Thymus (tissue), 11 donors: ENCODE measurements around the gene CLIP2. TPM values are rescaled to one million over a fixed set of nuclear protein-coding genes. Genes with fewer than 3 reads are reported as not detected.

ENCODE experiments used
- DNase-seq, 9 donors: peaks; one replicate each; pipeline ENCODE4 v3.0.0-alpha.2; 2013; ENCODE audit warnings: low spot score in 9 of 9, low read depth in 6 of 9, missing footprints in 1 of 9
- H3K27ac ChIP-seq, 2 donors: one replicate each; pipeline ENCODE4 v1.5.1; 2013; ENCODE audit warnings: control low read depth in 1 of 2, low read depth in 1 of 2, low read length in 1 of 2, mild to moderate bottlenecking in 1 of 2, moderate library complexity in 1 of 2
- H3K27me3 ChIP-seq, 2 donors: one replicate each; pipeline ENCODE4 v1.5.1; 2013; ENCODE audit warnings: low read length in 1 of 2; ENCODE audit not compliant: control insufficient read depth in 2 of 2, insufficient read depth in 1 of 2
- H3K36me3 ChIP-seq, 2 donors: one replicate each; pipeline ENCODE4 v1.5.1; 2013; ENCODE audit warnings: low read length in 1 of 2, mild to moderate bottlenecking in 1 of 2, moderate library complexity in 1 of 2; ENCODE audit not compliant: control insufficient read depth in 2 of 2, insufficient read depth in 2 of 2
- H3K4me1 ChIP-seq, 2 donors: one replicate each; pipeline ENCODE4 v1.5.1; 2013; ENCODE audit warnings: low read length in 2 of 2; ENCODE audit not compliant: control insufficient read depth in 2 of 2, insufficient read depth in 2 of 2
- H3K4me3 ChIP-seq, 2 donors: one replicate each; pipeline ENCODE4 v1.5.1; 2013; ENCODE audit warnings: low read length in 2 of 2, control low read depth in 1 of 2, mild to moderate bottlenecking in 1 of 2
- H3K9me3 ChIP-seq, 2 donors: one replicate each; pipeline ENCODE4 v1.5.1; 2013; ENCODE audit warnings: low read length in 1 of 2, mild to moderate bottlenecking in 1 of 2; ENCODE audit not compliant: control insufficient read depth in 2 of 2, insufficient read depth in 1 of 2
- WGBS: extraction: QIAGEN DNeasy Blood & Tissue Kit; methylation state at CpG from one replicate; pipeline ENCODE4 v1.1.7; 2013; 5-methylcytosine and 5-hydroxymethylcytosine counted together
- polyA plus RNA-seq: library from polyadenylated mRNA; stranded (reverse); fragments of 200-250 nt; gene quantifications from one replicate; pipeline ENCODE4 v1.2.3, GENCODE V29; 2013
- total RNA-seq: library from RNA; stranded (reverse); fragments of 120-200 nt; gene quantifications from one replicate; pipeline ENCODE4 v1.2.4, GENCODE V29; 2013
- donor health status: healthy.

Gene CLIP2
- total and polyA plus RNA-seq, 2 donors, result 5.2 to 5.6 TPM

DNA sequence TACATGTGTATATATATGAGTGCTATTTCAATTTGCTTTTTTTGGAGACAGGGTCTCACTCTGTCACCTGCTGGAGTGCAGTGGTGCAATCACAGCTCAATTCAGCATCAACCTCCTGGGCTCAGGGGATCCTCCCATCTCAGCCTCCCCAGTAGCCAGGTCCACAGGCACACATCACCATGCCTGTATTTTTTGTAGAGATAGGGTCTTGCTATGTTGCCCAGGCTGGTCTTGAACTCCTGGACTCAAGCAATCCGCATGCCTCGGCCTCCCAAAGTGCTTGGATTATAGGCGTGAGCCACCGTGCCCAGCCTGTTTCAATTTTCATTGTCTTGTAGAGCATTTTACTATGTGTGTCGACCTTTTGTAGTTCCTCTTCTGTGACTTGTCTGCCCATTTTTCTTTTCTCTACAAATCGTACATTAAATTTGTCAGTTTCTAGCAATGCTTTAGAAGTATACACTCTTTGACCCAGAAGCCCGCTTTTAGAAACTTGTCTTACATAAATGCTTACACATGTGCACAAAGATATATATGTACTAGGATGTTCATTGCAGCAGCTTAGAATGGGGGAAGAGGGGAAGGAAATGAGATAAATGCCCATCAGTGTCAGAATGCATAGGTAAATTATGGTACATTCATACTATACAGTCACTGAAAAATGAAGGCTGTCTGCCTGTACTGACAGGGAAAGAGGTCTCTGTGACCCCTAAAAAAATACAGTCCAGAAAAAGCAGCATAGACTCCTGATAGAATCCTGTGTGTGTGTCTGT lies 22.8 kb upstream of the CLIP2 start:
- DNase-seq, result no peak
- WGBS, result 75% methylated on average over 7 of the region's 7 CpGs
- Histone ChIP-seq H3K9me3 (no peaks in the 10 kb centered on the region), H3K27me3 (peaks cover 0 to 2% of the 10 kb centered on the region in 2 donors), H3K36me3 (no peaks in the 10 kb centered on the region), H3K27ac (no peak overlapping the region), H3K4me1 (peaks cover 3 to 11% of the 10 kb centered on the region in 2 donors), H3K4me3 (no peak overlapping the region)

- H3K36me3 ChIP-seq, result no peaks in the 10 kb centered on the region
- 89% methylated on average over 13 of the region's 13 CpGs for WGBS
- H3K4me3 ChIP-seq, result no peak overlapping the region
- H3K27me3 ChIP-seq, result peaks cover 0 to 2% of the 10 kb centered on the region in 2 donors
- no peak for DNase-seq
- H3K9me3 ChIP-seq, result no peaks in the 10 kb centered on the region
- H3K27ac ChIP-seq, result peak overlapping the region; percentile 53 to 79
- peaks cover 6 to 23% of the 10 kb centered on the region in 2 donors for H3K4me1 ChIP-seq
Measured at GRCh38 chr7:74267756-74268565, 21.2 kb upstream of the CLIP2 start.

DNA sequence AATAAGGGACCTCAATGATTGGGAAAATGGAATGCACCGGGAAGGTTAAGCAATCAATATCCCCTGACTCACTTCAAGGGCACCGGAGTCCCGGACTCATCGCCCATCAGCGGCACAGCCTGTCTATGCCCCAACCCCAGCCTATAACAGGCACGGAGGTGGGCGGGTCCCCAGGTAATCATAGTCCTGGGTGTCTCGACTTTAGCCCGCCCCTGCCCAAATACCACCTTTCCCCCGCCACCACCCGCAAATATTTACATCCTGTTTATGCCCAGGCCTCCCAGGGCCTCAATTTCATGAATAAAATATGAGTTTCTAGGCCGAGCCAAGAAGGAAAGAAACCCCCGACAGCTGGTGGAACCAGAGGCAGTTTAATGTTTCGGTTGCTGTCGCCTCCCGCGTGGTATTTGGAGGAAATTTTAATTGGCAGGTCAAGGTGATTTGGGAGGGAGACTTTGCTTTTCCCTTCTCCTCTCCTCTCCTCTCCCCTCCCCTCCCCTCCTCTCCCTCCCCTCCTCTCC lies 19.4 kb upstream of the CLIP2 start:
- peaks cover 0 to 2% of the 10 kb centered on the region in 2 donors for H3K27me3 ChIP-seq
- under 1% methylated on average over 17 of the region's 17 CpGs for WGBS
- no peak overlapping the region for H3K27ac ChIP-seq
- H3K36me3 ChIP-seq, result no peaks in the 10 kb centered on the region
- H3K4me1 ChIP-seq, result peaks cover 6 to 23% of the 10 kb centered on the region in 2 donors
- H3K9me3 ChIP-seq, result no peaks in the 10 kb centered on the region
- H3K4me3 ChIP-seq, result peak overlapping the region; percentile 48 to 76
- DNase-seq, result peak in 8 of 9 donors; percentile 41 to 89 (median 68)

DNA sequence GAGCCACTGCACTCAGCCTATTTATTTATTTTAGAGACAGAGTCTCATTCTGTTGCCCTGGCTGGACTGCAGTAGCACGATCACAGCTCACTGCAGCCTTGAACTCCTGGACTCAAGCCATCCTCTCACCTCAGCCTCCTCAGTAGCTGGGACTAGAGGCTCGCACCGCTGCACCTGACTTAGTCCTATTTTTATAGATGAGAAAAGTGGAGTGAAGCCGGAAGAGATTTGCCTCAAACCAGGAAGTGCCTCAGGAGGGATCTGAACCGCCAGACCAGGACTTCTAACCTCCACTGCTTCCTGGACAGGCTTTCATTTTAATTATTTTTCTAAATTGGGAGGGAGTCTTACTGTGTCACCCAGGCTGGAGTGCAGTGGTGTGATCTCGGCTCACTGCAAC lies 17.5 kb upstream of the CLIP2 start:
- H3K36me3 ChIP-seq, result no peaks in the 10 kb centered on the region
- H3K27ac ChIP-seq, result peak overlapping the region in 1 of 2 donors; percentile 42
- WGBS, result 27% methylated on average over 6 of the region's 6 CpGs
- H3K4me3 ChIP-seq, result no peak overlapping the region
- H3K9me3 ChIP-seq, result no peaks in the 10 kb centered on the region
- peaks cover 6 to 23% of the 10 kb centered on the region in 2 donors for H3K4me1 ChIP-seq
- peaks cover 0 to 2% of the 10 kb centered on the region in 2 donors for H3K27me3 ChIP-seq
- DNase-seq, result no peak

GRCh38 chr7:74272305-74273038 lies 16.7 kb upstream of the CLIP2 start:
- Histone ChIP-seq H3K9me3 (no peaks in the 10 kb centered on the region), H3K4me3 (no peak overlapping the region), H3K27ac (peak overlapping the region; percentile 34 to 42), H3K4me1 (peaks cover 6 to 23% of the 10 kb centered on the region in 2 donors), H3K36me3 (no peaks in the 10 kb centered on the region), H3K27me3 (peaks cover 0 to 2% of the 10 kb centered on the region in 2 donors)
- 50% methylated on average over 10 of the region's 10 CpGs for WGBS
- no peak for DNase-seq

- Histone ChIP-seq H3K27me3 (no peaks in the 10 kb centered on the region), H3K4me1 (peaks cover 3 to 13% of the 10 kb centered on the region in 2 donors), H3K36me3 (no peaks in the 10 kb centered on the region), H3K27ac (no peak overlapping the region), H3K4me3 (no peak overlapping the region), H3K9me3 (no peaks in the 10 kb centered on the region)
- DNase-seq, result no peak
- WGBS, result 72% methylated on average over 6 of the region's 6 CpGs
Measured at GRCh38 chr7:74275401-74275881, 13.8 kb upstream of the CLIP2 start.

DNA sequence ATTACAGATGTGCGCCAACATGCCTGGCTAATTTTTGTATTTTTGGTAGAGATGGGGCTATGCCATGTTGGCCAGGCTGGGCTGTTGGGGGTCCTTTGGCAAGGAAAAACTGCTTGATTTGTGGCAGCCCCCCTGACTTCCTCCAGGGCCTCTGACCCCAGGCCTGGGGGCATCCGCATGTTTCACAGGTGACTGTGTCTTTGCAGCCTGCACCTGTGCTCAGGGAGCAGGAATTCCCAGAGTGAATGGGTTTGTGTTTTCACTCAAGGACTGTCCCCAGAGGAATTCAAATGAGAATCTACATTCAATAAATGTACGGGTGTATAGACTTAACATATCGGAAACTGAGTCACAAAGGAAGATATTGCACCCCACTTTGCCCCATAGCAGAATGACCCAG lies 11.6 kb upstream of the CLIP2 start:
- H3K4me1 ChIP-seq, result peaks cover 0 to under 1% of the 10 kb centered on the region in 2 donors
- no peaks in the 10 kb centered on the region for H3K27me3 ChIP-seq
- H3K4me3 ChIP-seq, result no peak overlapping the region
- no peak overlapping the region for H3K27ac ChIP-seq
- DNase-seq, result no peak
- H3K9me3 ChIP-seq, result no peaks in the 10 kb centered on the region
- H3K36me3 ChIP-seq, result no peaks in the 10 kb centered on the region
- WGBS, result 97% methylated on average over 4 of the region's 4 CpGs

DNA sequence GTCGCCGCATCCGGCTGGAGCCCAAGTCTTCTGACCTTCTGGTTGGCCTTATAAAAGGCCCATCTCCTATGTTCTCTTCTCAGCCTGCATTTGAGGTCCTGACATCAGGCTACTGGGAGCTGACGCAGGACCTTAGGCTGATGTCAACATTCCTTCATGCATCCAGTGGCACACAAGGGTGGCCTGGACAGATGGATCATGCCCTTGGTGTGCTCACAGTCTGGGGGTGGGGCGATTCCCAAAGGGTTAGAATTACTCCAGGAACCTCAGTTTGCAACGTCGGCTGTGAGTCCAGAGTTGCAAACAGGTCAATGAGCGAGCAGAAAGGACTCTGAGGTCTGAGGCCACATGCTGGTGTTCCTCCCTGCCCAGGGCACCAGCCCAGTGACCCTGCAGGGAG lies 8.2 kb upstream of the CLIP2 start:
- Histone ChIP-seq H3K9me3 (no peaks in the 10 kb centered on the region), H3K27ac (no peak overlapping the region)
- 97% methylated on average over 8 of the region's 8 CpGs for WGBS

More for the DNA sequence above, 8.2 kb upstream of the CLIP2 start:
- H3K36me3 ChIP-seq, result no peaks in the 10 kb centered on the region
- H3K4me3 ChIP-seq, result no peak overlapping the region
- DNase-seq, result no peak
- no peaks in the 10 kb centered on the region for H3K27me3 ChIP-seq
- H3K4me1 ChIP-seq, result no peaks in the 10 kb centered on the region
